HG03378 (cell line): ENCODE results near the gene DSP.

Experiments used
- ATAC-seq: cut with Tn5 transposase; IDR thresholded peaks from one replicate; pipeline ENCODE4 v1.9.1; 2021; ENCODE audit warnings: mild to moderate bottlenecking, moderate library complexity; ENCODE audit not compliant: unreplicated experiment

DSP gene, protein sequence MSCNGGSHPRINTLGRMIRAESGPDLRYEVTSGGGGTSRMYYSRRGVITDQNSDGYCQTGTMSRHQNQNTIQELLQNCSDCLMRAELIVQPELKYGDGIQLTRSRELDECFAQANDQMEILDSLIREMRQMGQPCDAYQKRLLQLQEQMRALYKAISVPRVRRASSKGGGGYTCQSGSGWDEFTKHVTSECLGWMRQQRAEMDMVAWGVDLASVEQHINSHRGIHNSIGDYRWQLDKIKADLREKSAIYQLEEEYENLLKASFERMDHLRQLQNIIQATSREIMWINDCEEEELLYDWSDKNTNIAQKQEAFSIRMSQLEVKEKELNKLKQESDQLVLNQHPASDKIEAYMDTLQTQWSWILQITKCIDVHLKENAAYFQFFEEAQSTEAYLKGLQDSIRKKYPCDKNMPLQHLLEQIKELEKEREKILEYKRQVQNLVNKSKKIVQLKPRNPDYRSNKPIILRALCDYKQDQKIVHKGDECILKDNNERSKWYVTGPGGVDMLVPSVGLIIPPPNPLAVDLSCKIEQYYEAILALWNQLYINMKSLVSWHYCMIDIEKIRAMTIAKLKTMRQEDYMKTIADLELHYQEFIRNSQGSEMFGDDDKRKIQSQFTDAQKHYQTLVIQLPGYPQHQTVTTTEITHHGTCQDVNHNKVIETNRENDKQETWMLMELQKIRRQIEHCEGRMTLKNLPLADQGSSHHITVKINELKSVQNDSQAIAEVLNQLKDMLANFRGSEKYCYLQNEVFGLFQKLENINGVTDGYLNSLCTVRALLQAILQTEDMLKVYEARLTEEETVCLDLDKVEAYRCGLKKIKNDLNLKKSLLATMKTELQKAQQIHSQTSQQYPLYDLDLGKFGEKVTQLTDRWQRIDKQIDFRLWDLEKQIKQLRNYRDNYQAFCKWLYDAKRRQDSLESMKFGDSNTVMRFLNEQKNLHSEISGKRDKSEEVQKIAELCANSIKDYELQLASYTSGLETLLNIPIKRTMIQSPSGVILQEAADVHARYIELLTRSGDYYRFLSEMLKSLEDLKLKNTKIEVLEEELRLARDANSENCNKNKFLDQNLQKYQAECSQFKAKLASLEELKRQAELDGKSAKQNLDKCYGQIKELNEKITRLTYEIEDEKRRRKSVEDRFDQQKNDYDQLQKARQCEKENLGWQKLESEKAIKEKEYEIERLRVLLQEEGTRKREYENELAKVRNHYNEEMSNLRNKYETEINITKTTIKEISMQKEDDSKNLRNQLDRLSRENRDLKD (N-terminal part only)

DNA sequence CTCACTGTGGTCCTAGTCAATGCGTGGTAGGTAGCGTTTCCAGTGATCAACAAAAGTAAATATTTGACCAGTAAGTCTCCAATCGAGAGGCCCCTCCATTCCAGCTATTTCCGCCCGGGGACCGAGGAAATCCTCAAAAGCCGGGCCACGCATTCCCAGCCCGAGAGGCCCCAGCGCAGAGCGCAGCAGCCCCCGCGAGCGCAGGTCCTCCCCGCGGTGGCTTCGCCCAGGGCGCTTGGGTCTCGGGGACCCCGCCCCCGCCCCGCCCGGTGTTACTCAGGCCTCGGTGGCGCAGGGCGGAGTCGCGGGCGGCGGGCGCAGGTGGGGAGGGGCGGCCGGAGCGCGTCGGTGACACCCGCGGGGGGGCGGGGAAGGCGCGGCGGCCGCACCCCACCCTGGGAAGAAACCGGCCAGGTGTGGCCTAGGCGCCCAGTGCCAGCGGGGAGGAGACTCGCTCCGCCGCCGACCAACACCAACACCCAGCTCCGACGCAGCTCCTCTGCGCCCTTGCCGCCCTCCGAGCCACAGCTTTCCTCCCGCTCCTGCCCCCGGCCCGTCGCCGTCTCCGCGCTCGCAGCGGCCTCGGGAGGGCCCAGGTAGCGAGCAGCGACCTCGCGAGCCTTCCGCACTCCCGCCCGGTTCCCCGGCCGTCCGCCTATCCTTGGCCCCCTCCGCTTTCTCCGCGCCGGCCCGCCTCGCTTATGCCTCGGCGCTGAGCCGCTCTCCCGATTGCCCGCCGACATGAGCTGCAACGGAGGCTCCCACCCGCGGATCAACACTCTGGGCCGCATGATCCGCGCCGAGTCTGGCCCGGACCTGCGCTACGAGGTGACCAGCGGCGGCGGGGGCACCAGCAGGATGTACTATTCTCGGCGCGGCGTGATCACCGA, at the start of gene DSP:
Gene DSP (plus strand): TSS at position 497 of the 890 bp plus-strand sequence. CDS start 245 bp downstream, at position 742.
- no peak for ATAC-seq

DNA sequence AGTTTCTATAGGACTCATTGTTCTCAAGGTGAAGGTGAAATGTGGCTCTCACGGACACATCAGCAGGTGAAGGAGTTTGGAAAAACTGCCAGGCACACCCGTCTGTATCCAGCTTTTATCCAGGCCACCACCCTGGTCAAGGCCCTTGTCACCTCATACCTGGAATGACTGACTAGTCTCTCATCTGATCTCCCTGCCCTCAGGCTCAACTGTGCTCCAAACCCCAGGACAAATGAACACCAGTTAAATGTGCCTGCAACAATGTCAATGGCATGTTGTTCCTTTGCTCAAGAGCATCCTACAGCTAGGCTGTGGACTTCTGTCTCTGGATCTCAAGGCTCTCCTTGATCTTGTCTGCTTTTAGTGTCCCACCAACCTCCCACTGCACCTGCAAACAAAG, 47.6 kb upstream of the DSP start:
- ATAC-seq: no peak

DNA sequence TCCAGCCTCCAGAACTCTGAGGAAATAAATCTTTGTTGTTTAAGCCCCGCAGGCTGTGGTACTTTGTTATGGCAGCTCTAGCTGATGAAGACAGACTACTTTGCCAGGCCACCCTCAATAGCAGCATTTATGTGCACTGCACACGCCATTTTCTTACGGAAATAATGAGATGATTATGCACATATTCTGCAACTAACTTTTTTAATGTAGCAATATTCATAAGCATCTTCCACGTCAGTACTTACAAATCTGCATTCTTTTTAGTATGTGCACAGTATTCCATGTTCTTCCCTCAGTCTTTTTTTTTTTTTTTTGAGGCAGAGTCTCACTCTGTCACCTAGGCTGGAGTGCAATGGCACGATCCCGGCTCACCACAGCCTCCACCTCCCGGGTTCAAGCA, 46.8 kb upstream of the DSP start:
- ATAC-seq: no peak

DNA sequence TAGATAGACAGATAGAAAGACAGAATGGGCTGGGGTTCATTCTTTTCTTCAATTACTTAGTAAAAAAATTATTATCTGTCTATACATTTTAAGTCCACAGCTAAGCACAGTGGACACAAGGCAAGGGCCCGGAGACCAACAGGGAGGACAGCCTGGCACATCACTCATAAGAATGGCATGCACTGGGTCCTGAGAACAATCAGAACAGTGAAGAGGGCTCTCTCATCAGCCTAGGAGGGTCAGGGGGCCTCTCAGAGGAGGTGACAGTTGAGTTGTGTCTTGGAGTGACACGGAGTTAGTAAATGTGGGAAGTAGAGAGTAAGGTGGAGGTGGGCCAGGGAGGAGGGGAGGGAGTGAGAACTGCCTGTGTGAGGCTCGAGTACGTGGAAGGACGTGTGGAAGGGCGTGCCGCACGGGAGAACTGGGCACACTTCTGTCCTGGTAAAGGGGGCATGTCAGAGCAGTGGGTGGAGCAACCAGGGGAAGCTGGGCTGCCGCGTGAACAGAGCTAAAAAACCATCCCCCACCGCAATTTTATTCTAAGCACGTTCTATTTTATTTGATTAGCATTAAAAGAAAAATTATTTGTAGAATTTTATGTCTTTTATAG, 45.1 kb upstream of the DSP start:
- no peak for ATAC-seq

DNA sequence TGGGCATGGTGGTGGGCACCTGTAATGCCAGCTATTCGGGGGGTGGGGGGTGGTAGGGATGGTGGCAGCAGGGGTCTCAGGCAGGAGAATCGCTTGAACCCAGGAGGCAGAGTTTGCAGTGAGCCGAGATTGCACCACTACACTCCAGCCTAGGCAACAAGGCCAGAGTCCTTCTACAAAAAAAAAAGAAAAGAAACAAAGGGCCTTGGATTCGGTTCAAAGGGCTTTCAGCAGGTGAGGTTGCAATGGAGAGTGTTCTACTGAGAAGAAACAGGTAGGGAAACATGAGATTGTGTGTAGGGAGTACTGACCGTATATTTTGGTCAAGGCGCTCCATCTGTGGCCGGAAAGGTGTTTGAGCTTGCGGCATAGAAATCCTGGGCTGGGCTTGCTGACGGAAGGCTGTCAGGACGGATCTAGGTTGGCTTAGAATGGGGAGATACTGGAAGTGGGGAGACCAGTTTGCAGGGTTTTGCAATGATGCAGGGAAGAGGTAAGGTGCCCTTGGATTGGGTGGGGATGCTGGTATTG, 40.7 kb upstream of the DSP start:
- ATAC-seq: no peak

DNA sequence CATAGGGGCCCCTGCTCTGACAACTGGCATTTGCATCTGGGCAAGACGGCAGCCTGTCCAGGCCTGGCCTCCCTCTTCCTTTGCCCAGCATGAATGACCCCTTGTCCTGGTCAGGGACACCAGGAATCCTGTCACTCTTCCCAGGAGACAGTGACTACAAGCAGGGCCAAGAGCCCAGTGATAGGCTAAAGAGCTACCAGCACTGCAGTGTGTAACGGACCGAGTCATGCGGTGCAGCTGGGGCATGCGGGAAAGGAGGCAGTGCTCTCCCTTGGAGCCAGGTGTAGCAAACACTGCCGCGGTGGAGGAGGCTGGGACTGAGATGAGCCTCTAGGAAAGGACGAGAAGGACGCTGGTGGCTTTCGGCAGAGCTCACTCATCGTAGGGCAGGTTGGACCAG, 38.7 kb upstream of the DSP start:
- no peak for ATAC-seq

DNA sequence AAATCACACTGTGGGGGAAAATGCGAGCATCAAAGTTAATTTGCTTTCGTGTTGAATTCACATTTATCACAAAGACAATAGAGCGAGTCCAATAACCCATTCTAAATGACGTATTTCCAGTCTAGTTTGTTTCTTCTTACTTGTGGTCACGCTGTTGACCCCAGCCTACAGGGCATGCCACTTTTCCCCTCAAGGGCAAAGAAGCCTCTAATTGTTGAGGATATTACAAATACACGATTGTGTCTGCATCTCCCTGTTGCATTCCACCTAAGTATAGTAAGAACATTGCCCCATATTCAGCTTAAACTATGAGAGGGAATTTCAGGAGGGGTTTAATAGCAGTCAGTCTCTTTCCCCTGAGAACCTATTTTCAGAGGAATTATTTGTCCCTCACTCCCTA, 37.4 kb upstream of the DSP start:
- no peak for ATAC-seq

DNA sequence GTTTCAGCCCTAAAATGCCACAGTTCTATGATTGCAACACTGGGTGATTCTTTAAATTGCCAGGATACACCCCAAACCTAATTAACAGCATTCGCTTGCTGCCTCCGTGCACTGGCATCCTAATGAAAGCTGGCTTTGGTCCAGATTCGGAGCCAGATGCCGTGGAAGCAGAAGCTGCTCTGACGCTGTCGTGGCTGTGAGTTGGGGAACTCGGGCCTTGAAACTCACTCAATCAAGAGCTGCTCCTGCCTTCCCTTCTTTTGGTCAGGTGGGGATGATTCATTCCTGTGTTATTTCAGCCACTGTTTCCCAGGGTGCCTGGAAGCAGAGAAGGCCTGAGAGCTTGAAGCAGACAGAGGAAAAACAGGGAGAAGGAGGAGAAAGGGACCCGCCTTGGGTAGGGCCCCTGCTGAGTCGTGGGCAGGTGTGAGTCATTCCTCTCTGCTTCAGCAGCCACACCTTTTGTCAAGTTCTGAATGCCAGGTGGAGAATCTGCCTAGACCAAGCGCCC, 36.2 kb upstream of the DSP start:
- ATAC-seq: no peak

DNA sequence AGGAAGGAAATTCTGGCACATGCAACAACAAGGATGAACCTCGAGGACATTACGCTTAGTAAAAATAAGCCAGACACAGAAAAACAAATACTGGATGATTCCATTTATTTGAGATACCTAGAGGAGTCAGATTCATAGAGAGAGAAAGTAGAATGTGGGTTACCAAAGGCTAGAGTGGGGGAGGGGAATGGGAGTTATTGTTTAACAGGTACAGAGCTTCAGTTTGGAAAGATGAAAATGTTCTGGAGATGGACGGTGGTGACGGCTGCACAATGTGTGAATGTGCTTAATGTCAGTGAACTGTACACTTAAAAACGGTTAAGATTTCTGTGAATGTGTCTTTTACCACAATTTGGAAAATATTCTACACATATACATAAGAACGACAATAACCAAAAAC, 33.9 kb upstream of the DSP start:
- no peak for ATAC-seq

DNA sequence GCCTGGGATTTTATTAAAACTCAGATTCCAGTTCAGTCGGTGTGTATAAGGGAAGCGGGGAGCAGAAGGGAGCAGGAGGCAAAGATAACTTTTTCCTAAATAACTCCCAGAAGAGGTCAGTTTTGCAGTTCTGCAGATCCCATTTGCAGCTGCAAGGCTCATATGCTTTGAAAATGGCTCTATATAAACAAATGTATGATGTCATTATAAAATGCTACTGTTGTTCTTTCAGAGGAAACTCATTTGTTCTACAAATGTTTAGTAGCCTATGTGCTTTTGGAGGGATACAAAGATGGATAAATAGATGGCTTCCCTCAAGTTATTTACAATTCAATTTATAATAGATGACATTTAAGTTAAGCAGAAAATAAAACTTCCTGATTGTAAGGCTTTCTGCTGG, 29.2 kb upstream of the DSP start:
- ATAC-seq: no peak

DNA sequence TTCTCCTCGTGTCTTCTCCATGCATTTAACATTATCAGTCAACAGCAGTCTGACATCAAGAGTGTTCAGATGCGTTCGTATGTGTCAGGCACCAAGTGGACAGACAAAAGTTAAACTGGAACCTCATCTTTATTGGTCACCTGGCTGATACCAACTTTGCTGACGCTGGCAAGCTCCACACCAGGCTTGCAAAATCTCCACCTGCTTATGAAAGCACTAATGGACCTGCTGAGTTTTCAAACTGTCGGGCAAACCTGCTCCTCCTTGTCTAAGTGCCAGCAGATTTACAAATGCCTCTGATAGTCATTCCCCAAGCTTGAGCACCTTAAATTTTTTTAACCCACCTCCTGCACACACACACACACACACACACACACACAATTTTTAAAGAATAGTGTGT, 27.9 kb upstream of the DSP start:
- no peak for ATAC-seq

DNA sequence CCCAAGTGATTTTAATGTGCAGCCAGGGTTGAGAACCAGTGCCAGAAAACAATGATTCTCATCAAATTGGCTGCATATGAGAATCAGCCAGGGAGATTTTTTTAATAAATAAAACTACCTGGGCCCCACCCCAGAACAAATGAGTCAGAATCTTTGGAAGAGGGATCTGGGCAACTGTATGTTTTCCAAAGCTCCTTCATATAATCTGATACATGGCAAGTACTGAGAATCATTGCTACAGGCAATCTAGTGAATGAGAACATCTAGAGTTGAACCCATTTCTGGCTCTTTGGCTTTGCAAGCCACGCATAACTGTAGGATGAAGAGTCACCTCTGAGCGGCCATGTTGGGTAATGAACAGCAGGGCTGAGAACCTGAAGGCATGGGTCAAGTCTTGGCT, 26.1 kb upstream of the DSP start:
- no peak for ATAC-seq

DNA sequence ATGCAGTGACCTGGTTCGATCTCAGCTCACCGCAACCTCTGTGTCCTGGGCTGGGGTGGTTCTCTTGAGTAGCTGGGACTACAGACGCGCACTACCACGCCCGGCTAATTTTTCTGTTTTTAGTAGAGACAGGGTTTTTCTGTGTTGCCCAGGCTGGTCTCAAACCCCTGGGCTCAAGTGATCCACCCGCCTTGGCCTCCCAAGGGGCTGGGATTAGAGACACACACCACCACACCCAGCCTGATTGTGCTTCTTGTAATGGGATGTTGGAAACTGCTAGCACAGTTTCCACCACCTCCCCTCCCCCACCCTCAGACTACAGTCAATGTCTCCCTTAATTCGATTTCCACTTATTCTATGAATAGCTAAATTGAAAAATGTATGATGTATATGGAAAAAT, 22.6 kb upstream of the DSP start:
- ATAC-seq: no peak

DNA sequence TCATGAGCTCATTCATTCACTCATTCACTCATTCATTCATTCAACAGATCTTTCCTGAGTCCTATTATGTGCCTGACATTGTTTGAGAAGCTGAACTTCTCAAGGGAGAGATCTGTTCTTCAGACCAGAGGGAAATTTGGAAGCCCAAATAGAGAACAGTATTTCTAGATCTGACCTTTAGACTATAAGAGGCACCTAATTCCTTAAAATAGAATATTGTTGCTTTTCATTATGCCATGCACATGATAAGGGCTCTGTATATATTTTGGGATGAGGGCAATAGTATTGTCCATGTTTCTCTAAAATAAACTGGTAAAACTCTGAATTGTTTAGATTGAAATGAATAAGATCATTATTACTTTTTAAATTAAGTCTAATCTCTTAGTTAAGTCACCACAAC, 18.6 kb upstream of the DSP start:
- no peak for ATAC-seq

DNA sequence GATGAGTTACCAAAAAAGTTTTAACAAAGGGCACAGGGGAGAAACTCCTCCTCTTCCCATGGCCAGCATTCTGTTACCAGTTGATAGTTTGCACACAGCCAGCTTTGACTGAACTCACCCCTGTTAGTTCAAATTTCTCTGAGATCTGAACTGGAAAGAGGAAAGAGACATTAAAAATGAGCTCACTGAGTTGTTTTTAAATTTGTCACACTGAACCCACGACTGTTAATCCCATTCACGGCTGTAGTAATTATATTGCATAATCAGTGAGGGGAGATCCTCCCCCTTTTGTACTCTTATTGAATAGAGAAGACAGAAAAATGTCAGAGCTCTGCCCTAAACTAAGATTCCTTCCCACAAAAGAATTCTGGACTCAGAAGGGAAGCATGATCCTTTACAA, 17.5 kb upstream of the DSP start:
- no peak for ATAC-seq

DNA sequence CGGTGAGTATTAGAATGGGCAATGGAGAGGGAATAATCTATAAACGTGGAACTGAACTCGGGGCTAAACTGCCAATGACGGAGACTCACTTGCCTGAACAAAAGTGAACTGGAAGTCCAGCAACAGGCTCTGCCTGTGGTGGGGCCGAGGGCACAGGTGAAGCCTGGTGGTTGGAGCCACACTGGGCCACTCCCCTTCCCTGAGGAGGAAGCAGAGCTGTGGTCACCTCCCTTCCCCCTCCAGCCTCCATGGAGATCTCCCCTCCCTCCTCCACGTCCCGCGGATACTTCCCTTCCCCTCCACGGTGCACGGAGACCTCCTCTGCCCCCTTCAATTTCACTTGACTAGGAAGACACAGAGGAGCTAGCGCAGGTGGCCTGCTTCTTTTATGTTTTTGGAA, 14.7 kb upstream of the DSP start:
- no peak for ATAC-seq

DNA sequence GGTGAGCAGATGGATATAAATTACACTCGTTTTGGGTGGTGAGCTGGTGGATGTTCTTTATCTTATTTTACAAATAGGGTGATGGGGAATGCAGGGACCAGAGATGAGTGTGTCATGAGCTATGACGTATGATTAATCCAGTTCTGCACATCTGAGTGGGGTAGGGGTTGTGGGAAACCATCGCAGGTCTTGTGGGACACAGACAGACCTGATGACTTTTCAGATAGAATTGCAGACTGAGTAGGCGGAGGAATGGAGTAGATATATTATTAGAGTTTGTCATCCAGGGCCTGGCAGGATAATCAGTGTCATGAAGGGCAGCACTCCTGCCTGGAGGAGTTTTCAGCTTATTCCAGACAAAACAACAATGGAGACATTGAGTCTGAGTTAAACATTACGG, 12.9 kb upstream of the DSP start:
- no peak for ATAC-seq

DNA sequence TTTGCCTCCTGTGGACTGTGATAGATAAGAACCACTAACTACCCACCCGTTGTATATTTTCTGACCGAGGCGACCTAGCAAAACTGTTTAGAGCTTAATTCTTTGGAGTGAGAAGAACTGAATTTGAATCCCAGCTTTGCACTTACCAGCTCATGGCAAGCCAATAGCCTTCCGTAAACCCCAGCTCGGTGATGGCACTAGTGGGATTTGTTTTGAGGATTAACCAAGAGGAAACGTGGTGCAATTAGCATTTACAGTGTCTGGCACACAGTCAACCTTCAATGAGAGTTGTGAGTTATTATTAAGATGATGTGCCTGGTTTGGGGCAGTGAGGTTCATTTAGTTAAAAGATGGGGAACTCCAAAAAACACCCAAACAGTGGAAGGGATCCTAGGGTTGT, 12.3 kb upstream of the DSP start:
- ATAC-seq: no peak

DNA sequence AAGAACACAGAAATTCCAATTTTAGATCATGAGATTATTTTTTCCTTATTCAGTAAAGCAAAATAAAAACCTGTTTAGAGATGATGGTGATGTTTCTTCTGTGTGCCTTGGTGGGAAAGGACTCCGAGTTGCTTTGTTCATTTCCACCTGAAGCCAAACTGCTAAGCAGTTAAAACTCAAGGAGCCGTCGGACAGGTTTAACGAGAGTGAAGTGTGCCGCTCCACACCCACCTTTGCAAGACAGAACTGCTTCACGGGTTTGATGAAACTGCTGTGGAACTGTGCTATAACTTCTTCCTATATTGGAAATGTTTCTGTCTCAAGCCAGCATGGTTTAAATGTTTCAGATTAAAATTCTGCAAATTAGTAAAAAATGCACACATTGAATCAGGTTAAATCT, 9.2 kb upstream of the DSP start:
- no peak for ATAC-seq

DNA sequence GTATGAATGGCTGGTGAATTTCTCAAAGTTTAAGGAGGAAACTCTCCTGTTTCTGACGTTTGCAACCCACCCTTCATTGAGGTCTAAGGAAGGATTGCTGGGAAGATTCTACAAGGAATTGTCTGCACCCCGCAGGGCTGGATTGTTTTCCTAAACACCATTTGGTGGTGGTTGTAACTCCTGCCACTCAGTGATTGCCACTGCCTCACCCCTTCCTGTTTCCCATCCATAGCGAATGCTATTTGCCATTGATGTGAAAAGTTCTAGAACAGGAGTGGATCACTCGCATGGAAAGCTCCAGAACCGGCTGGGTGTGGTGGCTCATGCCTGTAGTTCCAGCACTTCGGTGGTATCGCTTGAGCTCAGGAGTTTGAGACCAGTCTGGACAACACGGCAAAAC, 8.7 kb upstream of the DSP start:
- ATAC-seq: no peak
